AG08395 (cell line): ENCODE results near the gene TRPM3.

Source experiments
- DNase-seq: peaks from one replicate; pipeline ENCODE4 v3.0.0; 2012; ENCODE audit warnings: mixed read lengths, low spot score

TRPM3 gene

GRCh38 chr9:70578720-70579119 lies 542.7 kb downstream of the TRPM3 start:
- no peak for DNase-seq

- DNase-seq, result no peak
These were observed 543.8 kb downstream of the TRPM3 start for GRCh38 chr9:70577671-70578070.

- no peak for DNase-seq
These were observed 545.3 kb downstream of the TRPM3 start for GRCh38 chr9:70576116-70576515.

- DNase-seq, result peak; percentile 28
These were observed 547.1 kb downstream of the TRPM3 start for GRCh38 chr9:70574151-70574837.

GRCh38 chr9:70573308-70573707 lies 548.1 kb downstream of the TRPM3 start:
- no peak for DNase-seq

- no peak for DNase-seq
These were observed 550.2 kb downstream of the TRPM3 start for GRCh38 chr9:70571258-70571657.

GRCh38 chr9:70569791-70570190 lies 551.6 kb downstream of the TRPM3 start:
- no peak for DNase-seq

GRCh38 chr9:70569070-70569772 lies 552.2 kb downstream of the TRPM3 start:
- DNase-seq, result peak; percentile 41

- no peak for DNase-seq
These were observed 553.9 kb downstream of the TRPM3 start for GRCh38 chr9:70567511-70567910.

GRCh38 chr9:70566751-70567150 lies 554.7 kb downstream of the TRPM3 start:
- no peak for DNase-seq

- no peak for DNase-seq
These were observed 555.4 kb downstream of the TRPM3 start for GRCh38 chr9:70566066-70566465.

GRCh38 chr9:70564468-70565335 lies 556.7 kb downstream of the TRPM3 start:
- no peak for DNase-seq

- peak; percentile 81 for DNase-seq
These were observed 557.8 kb downstream of the TRPM3 start for GRCh38 chr9:70563431-70564204.

- no peak for DNase-seq
These were observed 558.4 kb downstream of the TRPM3 start for GRCh38 chr9:70563010-70563409.

GRCh38 chr9:70561786-70562395 lies 559.5 kb downstream of the TRPM3 start:
- DNase-seq, result no peak

GRCh38 chr9:70561111-70561510 lies 560.3 kb downstream of the TRPM3 start:
- no peak for DNase-seq

GRCh38 chr9:70559102-70559501 lies 562.3 kb downstream of the TRPM3 start:
- no peak for DNase-seq

- no peak for DNase-seq
These were observed 563.6 kb downstream of the TRPM3 start for GRCh38 chr9:70557661-70558369.

- no peak for DNase-seq
These were observed 564.6 kb downstream of the TRPM3 start for GRCh38 chr9:70556771-70557170.

- DNase-seq, result no peak
These were observed 566.5 kb downstream of the TRPM3 start for GRCh38 chr9:70554881-70555280.
